Endothelial cell of umbilical vein (primary cell): Measurements from ENCODE around the gene CCBE1. TPM values are rescaled to one million over a fixed set of nuclear protein-coding genes. Genes with fewer than 3 reads are reported as not detected.

Experiments used
- BruUV-seq: library from RNA; stranded (reverse); fragments of 400-500 nt; replicated peaks from 2 replicates; lab custom pipeline; 2021; lab: Mats Ljungman, UMichigan
- CTCF ChIA-PET: fragments of 300-600, 350-600 bp; sonication (Branson Sonifier 250); formaldehyde crosslinking; loops from one replicate; lab custom pipeline; 2021; ENCODE audit warnings: antibody characterized with exemption, inconsistent platforms; lab: Charles Lee
- POLR2A ChIA-PET: fragments of 300-600, 350-600 bp; sonication (Branson Sonifier 250); formaldehyde crosslinking; loops from one replicate; lab custom pipeline; 2021; ENCODE audit warnings: antibody characterized with exemption, inconsistent platforms; lab: Charles Lee
- DNase-seq: peaks from one replicate; pipeline ENCODE4 v3.0.0-alpha.2; 2011; ENCODE audit warnings: low read depth, low spot score
- FAIRE-seq: peaks from 2 replicates; lab custom pipeline; 2011; peaks lifted over from hg19 to GRCh38; lab: Jason Lieb, UNC
- H2AFZ ChIP-seq: 2 replicates; pipeline ENCODE4 v1.6.0; 2012; ENCODE audit warnings: low read depth, low read length, control low read depth, inconsistent platforms
- H3K27ac ChIP-seq: 2 replicates; pipeline ENCODE4 v1.5.1; 2011; ENCODE audit warnings: low read depth, mild to moderate bottlenecking, control low read depth, low read length, moderate library complexity; ENCODE audit not compliant: insufficient read depth
- H3K27me3 ChIP-seq, 2 experiments: 2 replicates each; pipeline versions ENCODE4 v1.6.0 to v1.6.1; 2011; ENCODE audit warnings: low read length in 2 of 2, mixed read lengths in 1 of 2; ENCODE audit not compliant: control insufficient read depth in 2 of 2, insufficient read depth in 2 of 2
- H3K36me3 ChIP-seq, 2 experiments: 2 replicates in 1 of 2; 3 replicates in 1 of 2; pipeline ENCODE4 v1.5.1; 2011; ENCODE audit warnings: low read length in 2 of 2, mild to moderate bottlenecking in 1 of 2, moderate library complexity in 1 of 2; ENCODE audit not compliant: control insufficient read depth in 2 of 2, insufficient read depth in 2 of 2; ENCODE audit errors: extremely low read depth in 1 of 2
- H3K4me1 ChIP-seq: 3 replicates; pipeline ENCODE4 v1.5.1; 2011; ENCODE audit warnings: mild to moderate bottlenecking, low read length; ENCODE audit not compliant: control insufficient read depth, insufficient read depth; ENCODE audit errors: extremely low read depth
- H3K4me2 ChIP-seq: 2 replicates; pipeline ENCODE4 v1.6.1; 2011; ENCODE audit warnings: low read length, control low read depth, mixed read lengths; ENCODE audit not compliant: insufficient read depth
- H3K4me3 ChIP-seq, 3 experiments: fragments of 200-600 bp in 1 of 3; sonication (generic), shearing (Covaris generic) in 1 of 3; replicated peaks in 1 of 3; 2 replicates each; pipeline ENCODE4 v1.5.1; 2011 to 2016; ENCODE audit warnings: control low read depth in 3 of 3, low read length in 3 of 3, mild to moderate bottlenecking in 2 of 3, inconsistent platforms in 1 of 3, low read depth in 1 of 3, moderate library complexity in 1 of 3; ENCODE audit not compliant: insufficient read depth in 1 of 3
- H3K79me2 ChIP-seq: 2 replicates; pipeline ENCODE4 v1.6.0; 2012; ENCODE audit warnings: low read length, inconsistent platforms; ENCODE audit not compliant: control insufficient read depth, insufficient read depth
- H3K9ac ChIP-seq: replicated peaks from 2 replicates; pipeline ENCODE3; 2011; ENCODE audit warnings: low read length, control low read depth; ENCODE audit not compliant: insufficient read depth; ENCODE audit errors: extremely low read depth
- H3K9me1 ChIP-seq: replicated peaks from 3 replicates; pipeline ENCODE4 v1.6.0; 2011; ENCODE audit warnings: mild to moderate bottlenecking, low read length; ENCODE audit not compliant: control insufficient read depth, insufficient read depth; ENCODE audit errors: extremely low read depth
- H3K9me3 ChIP-seq: replicated peaks from 2 replicates; pipeline ENCODE4 v1.5.1; 2012; ENCODE audit warnings: low read length, inconsistent platforms; ENCODE audit not compliant: control insufficient read depth, insufficient read depth
- H4K20me1 ChIP-seq: replicated peaks from 2 replicates; pipeline ENCODE3; 2011; ENCODE audit warnings: mild to moderate bottlenecking, low read length; ENCODE audit not compliant: control insufficient read depth, insufficient read depth; ENCODE audit errors: extremely low read depth
- CTCF ChIP-seq, 2 donors: IDR thresholded peaks; 1 replicate in 1 of 2; 2 replicates in 1 of 2; pipeline ENCODE4 v1.5.1; 2011; ENCODE audit warnings: low read length in 2 of 2, mild to moderate bottlenecking in 2 of 2, moderate library complexity in 2 of 2, control low read depth in 1 of 2, inconsistent platforms in 1 of 2, low read depth in 1 of 2; ENCODE audit not compliant: insufficient read depth in 1 of 2; ENCODE audit errors: extremely low read depth in 1 of 2
- EZH2 ChIP-seq: IDR thresholded peaks from 2 replicates; pipeline ENCODE4 v1.6.1; 2012; ENCODE audit warnings: borderline replicate concordance, low read depth, mild to moderate bottlenecking, moderate library complexity, low read length, inconsistent platforms; ENCODE audit not compliant: severe bottlenecking
- FOS ChIP-seq: IDR thresholded peaks from 2 replicates; pipeline ENCODE4 v1.6.1; 2011; ENCODE audit warnings: mild to moderate bottlenecking, low read length, moderate library complexity, borderline replicate concordance; ENCODE audit not compliant: insufficient read depth
- GATA2 ChIP-seq: IDR thresholded peaks from 2 replicates; pipeline ENCODE4 v1.7.0; 2011; ENCODE audit warnings: low read depth, mild to moderate bottlenecking, moderate library complexity, mixed read lengths, low read length; ENCODE audit not compliant: insufficient read length, insufficient read depth
- JUN ChIP-seq: IDR thresholded peaks from 2 replicates; pipeline ENCODE4 v1.6.1; 2011; ENCODE audit warnings: borderline replicate concordance, low read depth; ENCODE audit not compliant: insufficient read length, insufficient read depth
- MAX ChIP-seq: IDR thresholded peaks from 2 replicates; pipeline ENCODE4 v1.6.1; 2011; ENCODE audit not compliant: insufficient read depth, insufficient read length
- MYC ChIP-seq: IDR thresholded peaks from one replicate; pipeline ENCODE4 v1.6.1; 2011; ENCODE audit warnings: mild to moderate bottlenecking, low read depth, low read length
- POLR2A ChIP-seq: IDR thresholded peaks from 2 replicates; pipeline ENCODE4 v1.6.1; 2012; ENCODE audit warnings: low read depth, mild to moderate bottlenecking, control low read depth, low read length
- POLR2AphosphoS5 ChIP-seq: IDR thresholded peaks from 2 replicates; pipeline ENCODE4 v1.6.1; 2012; ENCODE audit warnings: low read depth, mild to moderate bottlenecking, control low read depth, low read length, moderate library complexity; ENCODE audit not compliant: insufficient read depth
- dilution Hi-C: fragments of 300-500 bp; cut with MboI; formaldehyde crosslinking; loops from one replicate; pipeline ENCODE4 v1.15.0; 2019; ENCODE audit warnings: low sequenced_read_pairs; ENCODE audit not compliant: extremely low pct_ligation_motif_present
- intact Hi-C: fragments of 100-400 bp; cut with micrococcal nuclease; formaldehyde crosslinking; loops from one replicate; pipeline ENCODE4 v1.10.0; 2022
- polyA plus RNA-seq, 4 experiments: library from polyadenylated mRNA; depleted of rRNA in 3 of 4; stranded (reverse) in 3 of 4; unstranded in 1 of 4; fragments of >200 nt; gene quantifications; 2 replicates each; pipeline versions ENCODE4 v1.2.1 to v1.2.3, GENCODE V29; 2011 to 2012; ENCODE audit warnings: missing spikeins in 1 of 4
- total RNA-seq: library from RNA; stranded (reverse); gene quantifications from 2 replicates; pipeline ENCODE4 v1.2.3, GENCODE V29; 2021

Gene CCBE1
- total and polyA plus RNA-seq, 2 donors (not counting 3 experiments of a cell fraction or from before 2014, with no cell fraction given) = 0.04 TPM; not detected in 1

DNA sequence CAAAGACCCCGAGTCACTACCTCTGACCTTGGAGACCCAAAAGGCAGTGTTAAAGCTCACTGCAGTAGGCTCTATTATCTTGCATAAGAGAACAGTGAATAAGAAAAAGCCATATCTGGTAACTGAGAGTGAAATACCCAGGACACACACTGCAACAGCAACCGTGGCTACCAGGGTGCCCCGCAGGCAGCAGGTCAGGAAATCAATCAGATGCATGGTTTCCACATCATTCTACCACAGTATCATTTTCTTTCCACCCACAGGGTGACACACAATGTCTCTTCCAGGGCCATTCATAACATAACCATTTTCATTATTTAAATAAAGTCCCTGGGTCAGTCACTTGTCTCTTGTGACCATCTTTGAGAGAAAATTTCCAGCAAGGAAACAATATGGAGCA, 131.3 kb downstream of the CCBE1 start:
- no peak for DNase-seq
- no peaks in the 10 kb centered on the region for H3K9me3 ChIP-seq
- H3K4me1 ChIP-seq = no peaks in the 10 kb centered on the region
- no peaks in the 10 kb centered on the region for H3K79me2 ChIP-seq
- H3K27ac ChIP-seq = no peak overlapping the region
- BruUV-seq = no TSS peak
- no peaks in the 10 kb centered on the region for H3K9me1 ChIP-seq
- H3K36me3 ChIP-seq = no peaks in the 10 kb centered on the region
- dilution Hi-C loops = no loop called here
- H2AFZ ChIP-seq = no peak overlapping the region
- ChIA-PET POLR2A (no interaction called here), CTCF (interaction anchor here (0.6 to 1.0 kb wide), 2 partner anchors 49 to 258 kb away, joined by 3 read pairs; no protein-coding TSS in a partner anchor)
- H3K27me3 ChIP-seq = no peaks in the 10 kb centered on the region
- no peak overlapping the region for H3K4me3 ChIP-seq
- intact Hi-C loops = no loop called here
- no peak for FAIRE-seq
- no peaks in the 10 kb centered on the region for H4K20me1 ChIP-seq
- TF ChIP-seq GATA2 = no peak
- TF ChIP-seq MAX = no peak
- no peak for TF ChIP-seq EZH2
- TF ChIP-seq POLR2A = no peak
- TF ChIP-seq MYC = no peak
- TF ChIP-seq JUN = no peak
- no peak for TF ChIP-seq CTCF (IDR thresholded peaks at IDR 0.05; ENCODE audit: extremely low read depth in 1 of 2, insufficient read depth in 1 of 2, low read depth in 1 of 2, low read length in 2 of 2)
- TF ChIP-seq POLR2AphosphoS5 = no peak
- no peak for TF ChIP-seq FOS
- no peak overlapping the region for H3K4me2 ChIP-seq
- H3K9ac ChIP-seq = no peak overlapping the region
